ENCODE data around the gene SRD5A1.

SRD5A1 gene

DNA sequence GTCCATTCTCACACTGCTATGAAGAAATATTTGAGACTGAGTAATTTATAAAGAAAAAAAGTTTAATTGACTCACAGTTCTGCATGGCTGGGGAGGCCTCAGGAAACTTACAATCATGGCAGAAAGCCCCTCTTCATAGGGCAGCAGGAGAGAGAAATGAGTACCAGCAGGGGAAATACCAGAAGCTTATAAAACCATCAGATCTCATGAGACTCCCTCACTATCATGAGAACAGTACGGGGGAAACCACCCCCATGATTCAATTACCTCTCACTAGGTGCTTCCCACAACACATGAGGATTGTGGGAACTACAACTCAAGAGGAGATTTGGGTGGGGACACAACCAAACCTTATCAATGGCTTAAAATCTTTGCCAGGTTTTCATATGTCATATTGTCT lies 59.7 kb downstream of the SRD5A1 start:
- DNase-seq, result no peak

DNA sequence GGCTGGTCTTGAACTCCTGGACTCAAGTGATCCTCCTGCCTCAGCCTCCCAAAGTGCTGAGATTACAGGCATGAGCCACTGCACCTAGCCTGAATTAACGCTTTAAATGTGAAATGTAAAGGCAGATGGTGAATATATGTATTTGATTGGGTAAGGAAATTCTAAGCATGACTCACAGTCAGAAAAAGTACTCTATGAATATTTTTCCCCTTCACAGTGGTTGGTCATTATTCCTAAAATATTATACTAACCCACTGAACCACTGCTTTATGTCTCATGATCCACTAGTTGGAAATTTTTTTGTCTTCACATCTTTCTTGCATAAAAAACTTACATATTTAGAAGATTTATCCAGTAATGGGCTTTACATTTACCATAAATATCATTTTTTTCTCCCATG lies 65.5 kb downstream of the SRD5A1 start:
- no peak for DNase-seq

DNA sequence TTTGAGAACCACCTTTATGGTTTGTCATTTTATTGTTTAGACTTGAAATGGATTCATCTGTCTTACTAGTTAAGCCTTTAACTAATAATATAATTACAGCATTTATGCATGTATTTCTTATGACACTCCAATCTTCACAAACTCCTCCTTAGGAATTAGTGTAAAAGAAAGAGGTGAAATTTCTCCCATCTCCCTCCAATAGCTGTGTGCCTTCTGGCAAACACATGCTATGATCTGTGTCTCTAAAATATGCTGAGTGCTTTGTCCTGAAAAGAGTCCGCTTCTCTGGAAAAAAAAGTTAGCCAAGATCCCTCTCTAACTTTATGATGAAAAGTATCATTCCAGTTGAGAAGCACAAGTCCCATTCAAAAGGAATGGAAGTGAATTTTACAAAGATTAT lies 66.1 kb downstream of the SRD5A1 start:
- DNase-seq, result no peak

DNA sequence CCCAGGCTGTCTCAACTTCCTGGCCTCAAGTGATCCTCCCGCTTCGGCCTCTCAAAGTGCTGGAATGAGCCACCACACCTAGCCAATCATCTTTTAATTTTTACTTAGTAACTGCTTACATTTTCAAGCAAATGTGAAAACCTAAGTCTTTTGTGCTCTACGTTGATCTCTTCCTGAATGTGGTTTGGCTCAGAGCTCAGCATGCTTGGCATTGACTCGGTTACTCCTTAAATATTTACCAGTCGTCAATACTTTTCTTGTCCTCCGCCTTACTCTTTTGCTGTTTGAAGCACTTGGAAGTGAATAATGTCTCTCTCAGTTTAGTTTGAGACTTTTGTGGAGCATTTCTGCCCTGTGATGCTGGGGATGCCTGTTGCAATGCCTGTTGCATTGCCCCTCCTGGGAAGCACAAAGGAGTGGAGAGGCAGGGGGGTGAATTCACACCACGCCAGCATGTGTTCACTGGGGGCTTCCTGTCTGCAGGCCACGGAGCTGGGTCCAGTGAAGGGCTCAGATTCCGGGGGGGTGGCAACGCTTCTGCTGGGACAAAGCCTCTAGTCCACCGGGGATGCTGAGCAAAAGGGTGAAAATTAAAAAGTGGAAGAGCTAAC lies 66.9 kb downstream of the SRD5A1 start:
- no peak for DNase-seq

DNA sequence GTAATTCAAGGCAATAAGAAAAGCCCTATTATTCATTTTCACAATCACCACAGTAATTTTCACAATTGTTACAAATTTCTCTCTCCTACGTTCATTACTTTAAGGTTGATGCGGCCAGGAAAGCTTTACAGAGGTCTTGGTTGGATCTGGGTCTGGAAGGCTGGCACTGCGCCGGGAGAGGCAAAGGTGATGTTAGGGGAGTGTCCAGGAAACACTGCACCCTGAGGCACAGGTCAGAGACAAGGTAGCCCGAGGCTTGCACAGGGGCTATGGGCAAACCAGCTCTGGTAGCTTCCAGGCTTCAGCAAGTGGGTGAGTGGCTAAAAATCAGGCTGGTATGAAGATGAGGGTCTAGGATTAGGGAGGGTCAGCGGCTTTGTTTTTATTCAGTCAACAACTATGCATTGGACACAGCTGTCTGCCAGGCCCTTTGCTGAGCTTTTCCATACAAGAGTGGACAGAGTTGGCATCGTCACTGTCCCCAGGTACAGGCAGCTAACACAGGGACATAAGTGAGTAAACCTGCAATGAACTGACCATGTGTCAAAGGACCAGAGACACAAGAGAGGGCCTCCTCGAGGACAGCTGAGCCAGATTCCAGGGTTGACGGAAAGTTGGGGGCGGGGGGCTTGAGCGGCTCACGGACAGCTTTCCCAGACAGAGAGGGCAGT lies 67.6 kb downstream of the SRD5A1 start:
- no peak for DNase-seq

DNA sequence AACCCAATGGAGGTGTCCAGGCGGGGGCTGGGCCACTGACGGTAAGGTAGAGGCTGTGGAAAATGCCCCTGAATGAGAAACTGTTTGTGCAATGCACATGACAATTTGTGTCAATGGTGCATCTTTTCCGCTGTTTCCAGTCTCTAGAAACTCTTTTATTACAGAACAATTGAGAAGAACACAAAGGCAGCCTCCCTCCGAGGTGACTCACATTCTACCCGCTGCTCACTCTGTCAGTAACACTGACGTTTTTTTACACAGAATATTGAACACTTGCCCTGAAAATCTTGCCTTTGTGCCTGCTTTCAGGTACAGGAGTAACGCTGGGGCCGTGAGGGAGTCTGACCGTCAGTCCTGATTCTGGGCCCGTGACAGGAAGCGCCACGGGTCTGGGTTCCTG lies 68.3 kb downstream of the SRD5A1 start:
- DNase-seq, result no peak

DNA sequence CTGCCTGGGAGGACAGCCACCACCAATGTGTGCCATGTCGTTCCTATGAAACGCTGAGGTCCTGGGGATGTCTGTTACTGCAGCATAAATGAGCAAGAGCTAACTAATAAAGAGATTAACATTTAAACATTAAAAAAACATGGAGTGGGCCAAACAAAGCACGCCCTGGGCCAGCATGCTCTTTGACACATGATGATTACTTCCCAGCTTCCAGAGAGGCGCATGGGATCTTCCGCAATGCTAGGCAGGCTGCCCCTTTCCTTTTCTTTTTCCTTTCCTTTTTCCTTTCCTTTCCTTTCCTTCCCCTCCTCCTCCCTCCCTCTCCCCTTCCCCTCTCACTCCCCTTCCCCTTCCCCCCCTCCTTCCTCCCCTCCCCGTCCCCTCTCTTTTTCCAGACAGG lies 69.4 kb downstream of the SRD5A1 start:
- DNase-seq, result no peak

DNA sequence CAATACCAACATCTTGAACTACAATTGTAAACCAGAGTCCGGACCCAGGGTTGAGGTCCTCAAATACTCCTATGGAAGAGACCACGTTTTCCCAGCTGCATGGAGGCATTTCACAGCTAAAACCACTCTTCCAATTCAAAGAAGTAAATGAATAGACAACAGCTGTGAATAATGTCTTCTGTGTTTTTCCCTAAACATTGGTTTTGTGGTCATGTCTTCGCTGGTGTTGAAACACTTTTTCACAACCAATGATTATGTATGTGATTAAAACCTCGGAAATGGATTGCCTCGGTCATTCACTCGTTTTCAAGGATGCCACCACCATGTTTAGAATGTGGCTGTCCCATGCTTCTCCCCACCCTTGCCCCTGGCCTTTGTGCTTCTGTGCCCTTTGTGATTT lies 70.6 kb downstream of the SRD5A1 start:
- DNase-seq, result no peak

DNA sequence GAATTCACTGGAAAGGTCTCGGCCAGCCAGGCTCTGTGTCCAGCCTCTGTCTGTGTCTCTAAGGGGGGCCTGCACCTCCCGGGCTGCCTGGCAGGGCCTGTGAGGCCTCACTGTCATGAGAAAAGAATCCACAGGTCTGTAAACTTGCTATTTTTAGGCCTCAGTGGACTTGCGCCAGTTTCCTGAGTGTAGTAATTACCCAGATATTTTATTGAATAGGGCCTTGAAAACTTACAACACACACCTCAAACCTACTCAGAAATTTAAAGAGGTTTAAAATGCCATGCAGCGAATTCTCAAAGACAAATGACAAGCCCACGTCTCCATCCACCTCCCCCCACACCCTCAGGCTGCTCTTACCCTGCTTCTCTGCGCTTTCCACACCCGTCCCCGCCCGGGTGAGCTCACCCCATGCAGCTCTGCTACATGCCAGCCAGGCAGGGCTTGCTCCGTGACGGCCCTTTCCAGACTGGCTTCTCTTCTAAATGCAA lies 71.2 kb downstream of the SRD5A1 start:
- no peak for DNase-seq

DNA sequence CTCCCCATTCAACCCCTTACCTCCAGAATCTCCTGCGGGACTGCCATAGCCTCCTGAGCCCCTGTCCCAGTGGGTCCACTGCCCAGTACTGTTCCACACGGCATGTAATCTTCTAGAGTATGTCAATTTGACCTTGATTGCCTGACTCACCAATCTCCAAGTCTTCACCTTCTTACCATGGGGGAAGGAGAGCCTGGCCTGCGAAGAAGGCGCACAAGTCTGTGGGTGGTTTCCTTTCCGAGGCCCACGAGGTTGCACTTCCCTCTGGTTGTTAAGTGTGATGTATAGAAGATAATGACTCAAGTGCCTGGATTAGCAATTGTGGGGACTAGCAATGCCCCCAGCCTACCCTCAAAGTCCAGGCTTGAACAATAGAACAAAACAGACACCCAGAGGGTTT lies 71.8 kb downstream of the SRD5A1 start:
- no peak for DNase-seq

DNA sequence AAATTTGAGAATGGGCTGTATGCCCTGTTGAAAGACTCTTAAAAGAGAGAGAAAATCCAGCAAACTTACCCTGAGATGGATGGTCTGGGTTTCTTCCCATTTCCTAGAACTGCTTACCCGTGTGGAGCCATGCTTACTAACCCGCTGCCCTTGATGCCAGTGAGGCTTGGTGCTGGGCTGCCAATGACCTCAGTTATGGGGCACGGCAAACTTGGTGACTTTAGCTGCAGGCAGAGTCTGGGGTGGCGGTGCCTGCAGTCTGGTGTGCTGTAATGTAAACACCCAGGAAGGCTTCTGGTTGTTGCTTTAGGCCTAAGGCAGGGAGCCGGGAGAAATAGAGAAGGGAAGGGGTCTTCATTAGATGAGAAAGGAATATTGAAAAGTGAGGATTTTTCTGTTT lies 72.7 kb downstream of the SRD5A1 start:
- no peak for DNase-seq

DNA sequence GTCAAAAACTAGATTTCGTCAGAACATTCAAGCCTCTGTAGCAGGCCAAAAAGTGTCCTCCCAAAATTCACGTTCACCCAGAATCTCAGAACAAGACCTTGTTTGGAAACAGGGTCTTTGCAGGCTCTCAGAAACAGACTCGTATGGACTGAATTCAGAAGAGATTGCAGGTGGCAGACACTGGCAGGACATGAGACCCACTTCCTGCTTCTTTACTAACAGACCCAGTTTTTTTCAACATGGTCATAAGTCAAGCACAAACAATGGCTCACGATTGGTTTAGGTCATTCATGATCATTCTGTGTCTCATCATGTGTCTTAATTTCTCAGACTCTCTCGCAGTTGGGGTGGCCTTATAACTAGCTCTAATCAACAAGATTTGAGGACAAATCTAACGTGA lies 74.6 kb downstream of the SRD5A1 start:
- no peak for DNase-seq

DNA sequence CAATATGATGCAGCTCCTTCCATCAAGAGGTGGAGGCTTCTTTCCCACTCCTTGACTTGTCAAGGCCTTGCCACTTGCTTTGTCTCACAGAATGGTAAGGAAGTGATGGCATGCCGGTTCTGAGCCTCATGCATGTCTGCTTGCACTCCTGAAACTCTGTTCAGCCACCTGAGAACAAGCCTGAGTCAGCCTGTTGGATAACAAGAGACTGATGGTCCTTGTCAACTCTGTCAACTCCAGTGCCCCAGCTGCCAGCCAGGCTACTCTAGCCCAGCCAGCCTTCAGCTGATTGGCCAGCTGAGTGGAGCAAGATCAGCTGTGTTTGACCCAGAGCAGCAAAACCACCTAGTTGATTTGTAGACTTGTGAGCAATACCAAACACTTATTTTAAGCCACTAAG lies 75.6 kb downstream of the SRD5A1 start:
- no peak for DNase-seq

DNA sequence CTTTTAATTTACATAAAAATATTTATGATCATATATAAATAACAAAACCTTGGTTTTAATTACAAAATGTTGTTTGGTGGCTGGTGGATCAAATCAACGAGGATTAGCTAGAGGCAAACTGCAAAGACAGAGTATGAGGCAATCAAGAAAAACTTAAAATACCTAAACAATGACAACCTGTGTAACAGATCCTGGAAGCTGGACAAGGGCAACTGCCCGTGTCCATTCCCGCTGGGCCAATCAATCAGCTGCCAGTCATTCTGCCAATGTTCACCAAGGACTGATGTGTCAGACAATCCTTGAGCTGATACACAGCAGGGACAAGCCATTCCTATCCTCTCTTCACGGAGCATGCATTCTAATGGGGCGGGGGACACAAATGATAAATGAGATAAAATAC lies 76.8 kb downstream of the SRD5A1 start:
- no peak for DNase-seq

DNA sequence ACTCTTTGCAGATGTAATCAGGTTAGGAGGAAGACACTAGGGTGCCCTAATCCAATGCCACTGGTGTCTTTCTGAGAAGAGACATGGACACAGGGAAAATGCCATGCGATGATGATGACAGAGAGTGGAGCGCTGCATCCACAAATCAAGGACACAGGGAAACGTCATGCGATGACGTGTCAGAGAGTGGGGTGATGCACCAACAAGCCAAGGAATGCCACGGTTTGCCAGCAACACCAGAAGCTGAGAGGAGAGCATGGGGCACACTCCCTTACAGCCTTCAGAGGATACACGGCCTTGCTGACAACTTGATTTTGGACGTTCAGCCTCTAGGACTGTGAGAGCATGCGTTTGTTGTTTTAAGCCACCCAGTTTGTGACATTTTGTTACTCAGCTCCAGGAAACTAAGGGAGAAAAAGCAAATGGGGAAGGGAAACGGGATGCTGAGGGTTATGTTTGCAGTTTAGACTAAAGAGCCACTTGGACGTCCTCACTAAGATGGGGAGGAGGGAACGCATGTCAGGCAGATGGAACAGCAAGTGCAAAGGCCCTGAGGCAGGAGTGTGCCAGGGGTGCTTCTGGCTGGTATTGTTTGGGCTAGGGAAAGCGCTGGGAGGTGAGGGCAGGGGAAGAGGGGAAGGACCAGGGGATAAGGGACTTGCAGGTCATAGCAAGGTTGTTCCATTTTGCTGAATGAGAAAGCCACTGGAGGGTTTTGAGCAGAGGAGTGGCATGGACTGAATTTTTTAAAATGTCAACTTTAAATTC lies 77.5 kb downstream of the SRD5A1 start:
- no peak for DNase-seq

DNA sequence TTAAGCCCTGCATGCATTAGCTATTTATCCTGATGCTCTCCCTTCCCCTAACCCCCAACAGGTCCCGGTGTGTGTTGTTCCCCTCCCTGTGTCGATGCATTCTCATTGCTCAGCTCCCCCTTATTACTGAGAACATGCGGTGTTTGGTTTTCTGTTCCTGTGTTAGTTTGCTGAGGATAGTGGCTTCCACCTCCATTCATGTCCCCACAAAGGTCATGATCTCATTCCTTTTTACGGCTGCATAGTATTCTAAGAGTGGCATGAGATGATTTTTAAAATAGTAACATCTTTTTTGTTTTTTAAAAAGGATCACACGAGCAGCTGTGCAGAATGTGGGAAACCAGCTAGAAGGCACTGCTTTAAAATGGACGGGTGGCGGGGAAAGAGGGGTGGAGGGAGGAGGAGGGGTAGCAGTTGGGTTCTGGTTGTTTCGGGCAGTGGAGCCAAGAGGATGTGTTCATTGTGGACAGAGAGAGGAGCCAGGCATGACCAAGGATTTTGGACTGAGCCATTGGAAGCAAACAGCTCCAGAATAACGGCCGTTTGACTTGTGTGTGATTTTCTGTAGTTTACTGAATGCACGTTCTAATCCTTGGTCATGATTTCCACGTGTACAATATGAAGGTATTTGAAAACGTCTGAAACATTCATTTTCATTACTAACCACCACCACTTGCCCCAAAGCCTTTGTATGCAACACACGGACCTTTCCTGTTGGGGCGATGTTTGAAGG lies 78.3 kb downstream of the SRD5A1 start:
- DNase-seq, result no peak

DNA sequence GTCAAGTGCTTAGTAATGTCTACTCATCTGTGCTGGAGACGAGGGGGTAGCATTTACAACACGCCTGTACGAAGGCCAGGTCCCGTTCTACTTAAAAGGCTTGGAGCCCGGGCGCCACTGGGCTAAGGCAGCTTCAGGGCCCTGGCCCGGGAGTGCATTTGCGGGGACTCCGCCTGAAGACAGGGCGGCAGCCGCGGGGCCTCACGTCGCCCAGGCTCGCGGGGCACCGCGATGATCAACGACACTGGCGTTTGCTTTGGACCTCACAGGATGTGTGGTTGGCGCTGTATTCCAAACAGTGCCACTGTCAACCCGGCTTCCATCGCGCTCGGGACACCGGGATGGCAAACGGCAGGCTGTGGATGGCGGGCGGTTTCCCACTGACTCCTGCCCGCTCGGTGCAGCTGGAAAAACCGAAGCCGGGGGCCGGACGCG lies 78.9 kb downstream of the SRD5A1 start:
- DNase-seq, result no peak

DNA sequence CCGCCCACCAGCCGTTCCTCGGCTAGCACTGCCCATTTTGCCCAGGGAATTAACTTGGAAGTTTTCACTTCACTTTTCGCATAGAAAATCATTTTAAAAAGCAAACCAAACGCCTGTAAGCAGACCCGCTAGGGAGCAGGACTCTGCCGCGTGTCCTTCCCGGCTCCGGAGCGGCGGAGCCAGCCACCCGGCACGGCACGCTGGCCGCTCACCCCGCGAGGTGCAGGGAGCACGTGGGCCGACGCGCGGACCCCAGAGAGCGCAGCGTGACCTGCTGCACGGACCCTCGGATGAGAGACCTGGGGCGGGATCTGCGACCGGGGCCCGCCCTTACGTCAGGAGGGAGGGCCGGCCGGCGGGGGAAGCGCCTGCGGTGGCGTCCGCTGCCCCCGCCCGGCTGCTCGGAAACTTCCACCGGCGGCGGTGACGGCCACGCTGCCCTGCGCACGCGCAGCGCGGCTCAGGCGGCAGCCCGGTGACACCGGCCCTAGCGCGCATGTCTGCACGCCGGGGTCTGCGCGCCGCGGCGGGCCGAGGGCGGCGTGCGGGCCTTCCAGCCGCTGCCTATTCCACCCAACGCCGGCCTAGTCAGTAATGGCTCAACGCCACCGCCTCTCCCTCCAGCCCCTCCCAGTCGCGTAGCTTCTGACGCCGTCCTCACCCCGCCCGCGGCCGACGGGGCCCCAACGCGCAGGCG lies 79.5 kb downstream of the SRD5A1 start:
- DNase-seq, result peak; percentile 97

DNA sequence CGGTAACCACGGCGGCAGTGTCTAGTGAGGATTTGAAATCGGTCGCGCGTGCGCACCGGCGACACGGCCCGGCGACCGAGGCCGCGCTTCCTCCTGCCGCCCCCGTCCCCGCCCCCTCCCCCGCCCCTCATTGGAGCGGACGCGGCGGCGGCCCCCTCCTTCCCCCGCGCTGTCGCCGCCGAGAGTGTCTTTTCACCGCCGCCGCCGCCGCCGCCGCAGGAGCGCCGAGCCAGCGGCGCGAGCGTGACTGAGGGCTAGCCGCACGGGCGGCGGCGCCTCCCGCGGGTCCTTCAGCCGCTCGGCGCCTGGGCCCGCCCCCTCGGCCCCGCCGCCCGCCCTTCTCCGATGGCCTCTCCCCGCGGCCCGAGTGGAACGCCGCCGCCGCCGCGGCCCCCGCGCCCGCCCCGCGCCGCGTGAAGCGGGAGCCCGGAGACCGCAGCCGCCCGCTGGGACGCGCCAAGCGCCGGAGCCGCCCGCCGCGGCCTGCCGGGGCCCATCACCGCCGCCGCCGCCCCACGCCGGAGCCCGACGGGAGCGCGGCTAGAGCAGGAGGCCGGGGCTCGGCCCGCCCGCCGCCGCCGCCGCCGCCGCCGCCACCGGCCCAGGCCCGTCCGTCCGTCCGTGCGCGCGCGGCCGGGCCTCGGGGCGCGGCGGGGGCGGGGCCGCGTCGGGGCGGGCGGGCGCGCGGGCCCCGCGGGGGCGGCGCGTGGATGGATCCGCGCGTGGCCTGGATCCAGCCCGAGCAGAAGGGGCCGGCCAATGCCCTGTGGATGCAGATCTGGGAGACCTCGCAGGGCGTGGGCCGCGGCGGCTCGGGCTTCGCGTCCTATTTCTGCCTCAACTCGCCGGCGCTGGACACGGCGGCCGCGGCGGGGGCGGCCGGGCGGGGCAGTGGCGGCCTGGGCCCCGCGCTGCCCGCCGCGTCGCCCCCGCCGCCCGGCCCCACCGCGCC lies 80.3 kb downstream of the SRD5A1 start, which contains the start of gene TENT4A:
Gene TENT4A (plus strand): TSS at position 159 of the 952 bp plus-strand sequence. CDS start 552 bp downstream, at position 711.
- no peak for DNase-seq

DNA sequence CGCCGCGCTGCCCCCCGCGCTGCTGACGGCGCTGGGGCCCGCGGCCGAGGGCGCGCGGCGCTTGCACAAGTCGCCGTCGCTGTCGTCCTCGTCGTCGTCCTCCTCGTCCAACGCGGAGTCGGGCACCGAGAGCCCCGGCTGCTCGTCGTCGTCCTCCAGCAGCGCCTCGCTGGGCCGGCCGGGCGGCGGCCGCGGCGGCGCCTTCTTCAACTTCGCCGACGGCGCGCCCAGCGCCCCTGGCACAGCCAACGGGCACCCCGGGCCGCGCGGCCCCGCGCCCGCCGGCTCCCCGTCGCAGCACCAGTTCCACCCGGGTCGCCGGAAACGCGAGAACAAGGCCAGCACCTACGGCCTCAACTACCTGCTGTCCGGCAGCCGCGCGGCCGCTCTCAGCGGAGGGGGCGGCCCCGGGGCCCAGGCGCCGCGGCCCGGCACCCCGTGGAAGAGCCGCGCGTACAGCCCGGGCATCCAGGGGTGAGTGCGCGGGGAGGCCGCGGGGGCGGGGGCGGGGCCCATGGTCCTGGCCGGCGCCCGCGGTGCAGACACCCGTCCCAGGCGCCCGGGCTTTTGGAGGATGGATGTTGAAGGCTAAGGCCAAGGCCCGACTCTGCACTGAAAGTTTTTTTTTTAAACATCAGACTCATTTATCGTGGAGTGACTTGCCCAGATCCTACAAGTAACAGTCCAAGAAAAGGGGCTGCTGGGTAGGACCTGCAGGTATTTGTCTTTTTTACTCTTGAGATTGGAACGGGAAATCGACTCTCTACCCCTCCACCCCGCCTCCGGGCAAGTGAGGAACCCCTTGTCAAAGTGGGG lies 81.2 kb downstream of the SRD5A1 start:
- DNase-seq, result no peak

DNA sequence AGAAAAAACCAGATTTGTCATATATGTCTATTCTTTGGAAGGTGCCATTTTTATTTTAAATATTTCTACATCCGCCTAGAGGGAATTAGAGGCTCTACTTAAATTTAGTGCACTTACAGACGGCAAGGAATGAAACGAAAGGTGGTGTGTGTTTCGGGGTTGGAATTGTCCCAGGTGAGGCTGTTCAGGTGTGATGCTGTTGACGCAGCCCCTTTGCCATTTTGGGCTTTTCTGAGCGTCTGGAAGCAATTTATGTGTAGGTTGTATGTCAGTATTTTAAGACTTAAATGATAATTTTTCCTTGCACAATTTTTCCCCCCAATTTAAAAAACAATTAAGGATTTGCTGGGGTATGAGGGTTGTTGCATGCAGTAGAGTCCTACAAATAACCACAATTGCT lies 82.0 kb downstream of the SRD5A1 start:
- no peak for DNase-seq
